Measurements from ENCODE around the gene RNF11. TPM values are rescaled to one million over a fixed set of nuclear protein-coding genes. Genes with fewer than 3 reads are reported as not detected.

The RNF11 gene
- total RNA-seq, 1 donor from 2014 or later = 87.7 TPM

- no peak for DNase-seq (ENCODE audit: low read depth, low spot score)
Measured at GRCh38 chr1:51295926-51296325, 59.9 kb downstream of the RNF11 start.

DNA sequence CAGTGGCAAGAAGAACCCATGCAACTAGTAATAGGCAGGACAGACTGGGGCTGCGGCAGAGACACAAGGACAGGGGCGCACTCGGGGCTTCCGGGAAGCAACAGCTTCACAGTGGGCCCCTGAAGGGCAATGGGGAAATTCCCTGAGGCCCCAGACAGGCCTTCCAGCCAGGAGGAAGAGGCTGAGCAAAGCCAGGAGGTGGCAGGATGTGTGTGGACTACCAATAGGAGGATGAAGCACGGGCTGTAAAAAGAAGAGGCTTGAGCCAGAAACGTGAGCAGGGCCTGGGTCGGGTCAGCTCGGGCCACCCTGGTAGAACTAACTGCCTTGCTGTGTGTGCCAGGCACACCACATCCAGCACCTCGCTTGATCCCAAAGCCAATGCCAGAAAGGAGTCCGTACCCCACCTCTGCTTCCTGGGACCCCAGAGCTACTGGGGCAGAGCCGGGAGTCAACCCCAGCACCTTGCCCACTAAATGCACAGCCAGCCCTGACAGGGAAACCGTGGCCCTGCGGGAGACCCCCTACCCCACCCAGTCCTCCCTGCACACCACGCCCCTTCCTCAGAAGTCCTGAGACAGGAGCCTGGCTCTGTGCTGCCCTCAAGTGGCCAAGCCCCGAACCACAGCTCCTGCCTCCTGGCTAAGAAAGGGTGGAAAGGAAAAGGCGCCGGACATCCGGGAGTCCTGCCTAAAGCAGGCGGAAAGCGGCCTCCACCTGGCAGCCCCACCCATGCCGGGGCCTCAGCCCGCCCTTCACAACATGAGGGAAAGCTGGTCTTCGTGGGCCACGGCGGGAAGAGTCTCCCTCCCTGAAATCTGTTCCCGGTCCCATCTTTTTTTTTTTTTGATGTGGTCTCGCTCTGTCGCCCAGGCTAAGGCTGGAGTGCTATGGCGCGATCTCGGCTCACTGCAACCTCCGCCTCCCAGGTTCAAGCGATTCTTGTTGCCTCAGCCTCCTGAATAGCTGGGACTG is 60.6 kb downstream of the RNF11 start:
- no peak for DNase-seq (ENCODE audit: low read depth, low spot score)

GRCh38 chr1:51297401-51298321 is 61.6 kb downstream of the RNF11 start:
- no peak for DNase-seq (ENCODE audit: low read depth, low spot score)

DNA sequence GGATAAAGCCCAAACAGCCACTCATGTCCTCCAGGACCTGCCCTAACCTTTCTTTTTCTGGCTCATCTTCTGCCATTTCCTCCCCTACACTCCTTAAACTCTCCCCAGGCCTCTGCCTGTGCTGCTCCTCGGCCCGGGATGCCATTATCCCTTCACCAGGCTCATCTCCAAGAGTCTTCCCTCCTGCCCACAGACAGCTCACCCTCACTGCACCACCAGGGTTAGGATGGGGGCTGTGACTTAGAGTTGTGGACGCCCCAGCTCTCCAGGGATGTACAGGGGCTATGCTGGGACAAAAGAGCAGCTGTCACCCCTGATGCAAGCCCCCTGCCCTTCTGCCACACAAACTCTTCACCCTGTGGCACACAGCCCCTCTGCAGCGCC is 62.2 kb downstream of the RNF11 start:
- DNase-seq (ENCODE audit: low read depth, low spot score) = no peak

- no peak for DNase-seq (ENCODE audit: low read depth, low spot score)
Measured at GRCh38 chr1:51299185-51299885, 63.3 kb downstream of the RNF11 start.

DNA sequence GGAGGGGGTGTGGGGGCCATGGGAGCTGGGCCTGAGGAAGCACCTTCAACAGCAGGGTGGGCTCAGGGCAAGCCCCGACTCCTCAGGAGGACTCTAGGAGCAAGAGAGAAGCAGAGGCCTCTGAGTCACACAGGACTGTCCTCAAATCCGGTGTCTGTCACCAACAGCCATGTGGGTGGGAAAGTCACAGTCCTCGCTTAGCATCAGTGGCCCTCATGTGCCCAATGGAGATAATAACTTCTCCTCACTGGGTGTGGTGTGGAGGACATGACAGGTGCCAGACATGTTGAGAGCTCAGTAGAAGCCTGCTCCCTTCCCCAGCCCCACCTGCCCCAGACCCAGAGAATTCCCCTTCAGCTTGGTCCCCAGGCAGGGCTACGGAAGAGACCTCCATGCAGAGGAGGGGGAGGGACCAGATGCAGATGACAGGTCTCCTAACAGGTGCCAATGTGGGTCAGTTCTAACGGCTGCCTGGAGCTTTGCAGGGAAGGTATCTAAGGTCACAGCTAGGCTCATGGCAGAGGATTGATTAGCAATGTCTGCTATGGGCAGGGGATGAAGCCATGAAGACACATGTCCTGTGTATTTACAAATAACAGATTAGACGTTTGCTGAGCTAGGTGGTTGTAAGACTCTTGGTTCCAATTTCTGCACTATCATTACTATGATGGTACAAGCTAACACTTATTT is 64.1 kb downstream of the RNF11 start:
- no peak for DNase-seq (ENCODE audit: low read depth, low spot score)

- DNase-seq (ENCODE audit: low read depth, low spot score) = no peak
Measured at GRCh38 chr1:51301152-51301843, 65.2 kb downstream of the RNF11 start.

DNA sequence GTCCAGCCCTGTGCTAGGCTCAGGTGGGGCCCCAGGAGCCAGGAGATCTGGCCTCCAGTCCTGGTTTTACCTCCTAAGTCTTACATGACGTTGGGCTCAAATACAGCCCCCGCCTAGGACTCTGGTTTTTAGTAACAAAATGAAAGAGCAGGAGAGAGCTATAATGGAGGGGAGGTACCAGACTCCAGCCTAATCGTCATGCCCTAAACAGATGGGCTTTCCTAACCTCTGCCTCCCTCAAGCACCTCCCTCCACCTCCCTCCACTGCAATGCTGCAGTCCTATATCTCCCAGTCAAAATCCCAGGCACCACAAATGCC is 65.7 kb downstream of the RNF11 start:
- no peak for DNase-seq (ENCODE audit: low read depth, low spot score)

GRCh38 chr1:51302270-51302669 is 66.2 kb downstream of the RNF11 start:
- DNase-seq (ENCODE audit: low read depth, low spot score) = no peak

DNA sequence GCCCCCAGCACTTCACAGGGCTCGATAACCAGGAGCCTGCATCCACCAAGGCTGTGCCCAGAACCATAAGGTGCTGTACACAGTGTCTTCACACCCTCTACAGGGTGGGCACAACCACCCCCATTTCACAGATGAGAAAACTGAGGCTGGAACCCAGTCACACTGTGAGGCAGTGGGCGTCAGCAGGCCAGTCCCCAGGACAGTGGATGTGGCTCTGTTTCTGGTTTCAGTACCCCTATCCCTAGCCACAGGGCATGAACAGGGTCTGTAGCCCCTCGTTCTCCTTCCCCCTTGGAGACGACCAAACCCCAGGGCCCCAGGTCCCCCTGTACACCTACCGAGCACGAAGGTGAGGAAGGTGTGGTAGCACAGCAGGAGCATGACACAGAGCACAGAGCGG is 66.7 kb downstream of the RNF11 start:
- DNase-seq (ENCODE audit: low read depth, low spot score) = no peak

DNA sequence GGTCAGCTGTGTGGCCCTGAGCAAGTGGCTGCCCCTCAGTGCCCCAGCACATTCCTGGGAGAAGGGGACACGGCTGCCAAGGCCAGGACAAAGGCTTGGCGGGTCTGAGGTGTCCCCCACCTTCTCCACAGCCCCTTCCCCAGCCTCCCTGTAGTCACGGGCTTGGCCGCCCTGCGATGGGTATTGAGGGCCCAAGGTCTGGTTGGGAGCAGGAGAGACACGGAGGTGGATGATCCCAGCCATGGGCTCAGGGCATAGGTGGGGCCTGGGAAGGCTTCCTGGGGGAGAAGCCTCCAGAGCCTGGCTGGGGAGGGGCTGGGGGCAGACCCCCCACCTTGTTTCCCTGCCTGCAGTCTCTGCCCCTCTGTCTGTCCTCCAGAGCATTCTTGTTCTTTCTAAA is 67.2 kb downstream of the RNF11 start:
- no peak for DNase-seq (ENCODE audit: low read depth, low spot score)

- DNase-seq (ENCODE audit: low read depth, low spot score) = peak; percentile 82
Measured at GRCh38 chr1:51303751-51304251, 67.7 kb downstream of the RNF11 start.

DNA sequence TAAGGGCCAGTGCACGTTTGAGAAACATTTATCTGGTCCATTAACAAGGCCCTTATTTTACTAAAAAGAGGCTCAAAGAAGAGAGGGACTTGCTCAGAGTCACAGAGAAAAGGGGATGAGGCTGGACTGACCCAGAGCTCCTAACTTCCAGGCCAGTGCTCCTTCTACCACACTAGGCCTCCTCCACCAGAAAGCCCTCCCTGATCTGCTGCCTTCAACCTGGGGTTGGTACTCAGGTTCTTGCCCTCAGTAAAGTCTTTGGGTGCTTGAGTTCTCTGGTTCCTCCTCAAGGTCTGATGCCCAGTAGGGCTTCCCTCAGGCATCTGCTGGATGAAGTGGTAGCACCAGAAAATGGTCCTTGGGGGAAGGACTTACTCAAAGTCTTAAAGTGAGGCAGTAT is 68.3 kb downstream of the RNF11 start:
- DNase-seq (ENCODE audit: low read depth, low spot score) = no peak

DNA sequence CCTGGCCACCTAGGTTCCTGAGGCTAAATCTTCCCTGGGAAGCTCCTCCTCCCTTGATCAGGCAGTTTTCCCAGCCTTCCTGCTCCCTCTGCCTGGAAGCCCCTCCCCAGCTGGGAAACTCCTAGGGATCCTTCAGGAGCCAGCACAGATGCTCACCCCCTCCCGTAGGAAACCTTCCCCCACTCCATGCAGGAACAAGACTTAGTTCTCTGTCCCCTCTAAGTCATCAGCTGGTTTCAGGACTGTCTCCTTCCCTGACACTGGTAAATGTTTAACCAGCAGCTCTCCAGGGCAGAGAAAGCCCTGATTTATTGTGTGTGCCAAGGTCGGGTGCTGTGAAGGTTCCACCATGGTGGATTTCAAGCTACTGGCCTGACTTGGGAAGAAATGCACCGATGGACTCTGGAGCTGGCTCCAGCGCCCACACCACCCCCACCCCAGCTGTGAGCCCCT is 69.3 kb downstream of the RNF11 start:
- DNase-seq (ENCODE audit: low read depth, low spot score) = no peak

DNA sequence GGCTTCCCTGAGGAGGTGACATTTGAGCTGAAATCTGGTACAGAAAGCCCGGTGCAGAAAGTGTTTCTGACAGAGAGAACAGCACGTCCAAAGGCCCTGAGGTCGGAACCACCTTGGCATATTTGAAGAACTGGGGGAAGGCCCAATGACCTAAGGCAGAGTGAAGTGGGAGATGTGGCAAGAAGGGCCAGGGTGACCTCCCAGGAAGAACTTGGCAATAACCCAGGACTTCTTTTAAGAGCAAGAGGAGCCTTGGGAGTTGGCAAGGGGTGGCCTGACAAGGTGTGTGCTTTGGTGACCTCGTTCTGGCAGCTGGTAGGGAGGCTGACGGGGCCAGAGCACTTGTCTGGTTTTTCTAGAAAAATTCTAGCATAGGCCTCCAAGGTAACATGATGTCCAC is 70.9 kb downstream of the RNF11 start:
- DNase-seq (ENCODE audit: low read depth, low spot score) = no peak

DNA sequence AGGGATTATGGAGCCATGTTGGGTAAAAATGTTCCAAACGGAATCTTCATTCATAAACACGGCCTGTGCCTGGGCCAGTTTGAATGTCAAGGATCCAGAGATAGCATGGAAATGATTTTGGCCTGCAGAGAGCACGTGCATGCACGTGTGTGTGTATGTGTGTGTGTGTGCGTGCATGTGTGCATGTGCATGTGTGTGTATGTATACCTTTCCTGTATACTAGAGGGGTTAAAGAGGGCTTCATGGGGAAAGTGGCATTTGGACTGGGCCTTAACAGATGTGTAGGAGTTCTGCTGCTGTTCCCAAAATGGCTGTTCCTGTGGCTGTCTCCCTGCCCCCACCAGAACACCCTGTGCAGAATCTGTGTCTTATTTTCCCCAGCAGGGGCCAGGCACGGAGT is 72.6 kb downstream of the RNF11 start:
- no peak for DNase-seq (ENCODE audit: low read depth, low spot score)

DNA sequence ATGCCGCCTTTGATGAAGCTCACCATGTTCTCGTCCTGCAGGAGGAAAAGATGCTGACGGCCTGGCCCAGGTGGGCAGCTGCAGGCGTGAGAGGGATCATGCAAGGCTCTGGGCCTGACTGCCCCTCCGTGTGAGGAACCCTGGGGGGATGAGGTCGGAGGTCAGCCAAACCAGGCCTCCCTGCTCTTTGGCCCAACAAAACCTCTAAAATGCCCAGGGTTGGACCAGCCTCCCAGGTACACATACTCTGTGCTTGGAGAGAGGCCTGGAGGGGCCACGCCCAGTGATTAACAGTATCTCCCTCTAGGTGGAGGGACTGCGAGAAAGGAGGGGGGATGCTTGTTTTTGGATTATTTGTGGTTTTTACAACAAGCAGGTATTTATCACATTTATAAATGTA is 73.2 kb downstream of the RNF11 start:
- no peak for DNase-seq (ENCODE audit: low read depth, low spot score)

DNA sequence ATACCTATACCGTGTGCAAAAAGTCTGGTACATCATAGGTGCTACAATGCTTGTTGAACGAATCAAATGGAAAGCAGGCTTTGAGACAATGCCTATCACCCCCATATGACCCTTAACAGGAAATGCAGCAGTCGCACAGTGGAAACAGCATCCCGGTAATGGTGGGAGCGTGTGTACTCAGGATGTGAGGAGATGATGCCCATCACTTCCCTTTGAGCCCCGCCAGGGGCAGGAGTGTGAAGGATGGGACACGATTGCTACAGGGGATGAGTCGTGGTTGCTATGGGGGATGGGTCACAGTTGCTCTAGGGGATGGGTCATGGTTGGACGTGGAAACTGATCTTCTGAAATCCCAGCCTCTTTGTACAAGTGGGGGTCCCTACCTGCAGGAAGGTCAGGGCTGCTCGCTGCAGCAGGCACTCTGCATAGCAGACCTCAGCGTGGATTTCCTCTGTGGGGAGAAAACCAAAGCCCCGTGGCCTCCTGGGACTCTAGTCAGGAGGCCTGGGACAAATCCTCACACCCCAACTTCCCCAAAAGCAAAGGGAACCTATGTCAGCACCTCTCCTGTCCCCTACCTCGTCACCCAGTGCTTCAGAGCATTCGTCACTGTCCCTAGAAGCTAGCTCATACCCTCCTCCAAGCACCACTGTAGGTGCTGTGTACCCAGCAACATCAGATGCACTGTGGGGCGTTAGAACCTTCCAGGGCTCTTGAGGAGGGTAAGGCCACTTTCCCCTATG is 75.0 kb downstream of the RNF11 start:
- DNase-seq (ENCODE audit: low read depth, low spot score) = no peak

DNA sequence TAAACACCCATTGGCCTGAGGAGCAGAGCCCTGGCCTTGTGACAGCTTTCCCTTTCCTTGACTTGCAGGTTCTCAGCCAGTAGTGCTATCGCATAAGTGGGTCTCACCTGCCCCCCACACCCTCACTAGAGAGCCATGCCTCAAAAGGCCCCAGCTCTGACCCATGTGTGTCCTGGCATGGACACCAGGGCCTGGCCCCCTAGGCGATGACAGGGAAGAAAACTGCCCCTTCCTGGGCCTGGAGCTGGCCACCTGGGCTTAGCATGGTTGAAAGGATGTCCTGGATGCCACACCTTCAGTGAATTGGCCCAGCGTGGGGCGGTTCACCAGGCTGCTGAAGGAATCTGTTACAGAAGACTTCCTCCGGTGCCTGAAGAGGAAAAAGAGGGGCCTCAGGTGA is 75.8 kb downstream of the RNF11 start:
- no peak for DNase-seq (ENCODE audit: low read depth, low spot score)

- no peak for DNase-seq (ENCODE audit: low read depth, low spot score)
Measured at GRCh38 chr1:51312718-51313117, 76.6 kb downstream of the RNF11 start.

Data from pulmonary artery endothelial cell (primary cell).